GM06990 (cell line): ENCODE measurements around the gene CPM.

Source experiments
- DNase-seq: peaks from one replicate; pipeline ENCODE4 v3.0.0-alpha.2; 2011; ENCODE audit not compliant: insufficient read length; ENCODE audit errors: extremely low read depth
- H3K27me3 ChIP-seq: replicated peaks from 2 replicates; pipeline ENCODE4 v1.6.0; 2011; ENCODE audit warnings: low read length; ENCODE audit not compliant: control insufficient read depth, insufficient read depth
- H3K36me3 ChIP-seq: 2 replicates; pipeline ENCODE4 v1.5.1; 2011; ENCODE audit warnings: low read length; ENCODE audit not compliant: control insufficient read depth, insufficient read depth
- H3K4me3 ChIP-seq: replicated peaks from 2 replicates; pipeline ENCODE4 v1.5.1; 2011; ENCODE audit warnings: low read depth, mild to moderate bottlenecking, control low read depth, low read length
- CTCF ChIP-seq: IDR thresholded peaks from 2 replicates; pipeline ENCODE4 v1.5.1; 2011; ENCODE audit warnings: low read length, control low read depth, mild to moderate bottlenecking, inconsistent platforms; ENCODE audit not compliant: insufficient read depth, poor library complexity, severe bottlenecking

The CPM gene

DNA sequence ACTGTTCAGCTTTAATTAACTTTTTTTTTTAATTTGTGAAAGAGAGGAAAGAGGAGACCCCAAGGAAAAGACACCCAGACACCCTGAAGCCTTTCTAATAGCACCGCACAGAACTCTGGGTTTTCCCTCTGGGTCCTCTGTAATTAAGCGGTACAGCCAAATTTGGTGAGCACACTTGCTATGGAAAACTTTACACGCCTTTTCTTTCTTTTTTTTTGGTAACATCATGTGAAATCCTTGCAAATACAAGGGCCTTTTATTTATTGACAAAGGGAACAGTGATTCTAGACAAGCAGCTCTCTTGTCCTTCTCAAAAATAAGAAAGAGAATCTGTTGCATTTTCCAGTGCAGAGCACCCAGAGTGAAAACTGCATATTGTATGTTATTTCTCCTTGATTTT, 44.4 kb upstream of the CPM start:
- Histone ChIP-seq H3K36me3 (no peaks in the 10 kb centered on the region), H3K27me3 (no peaks in the 10 kb centered on the region), H3K4me3 (no peak overlapping the region)
- no peak for DNase-seq
- TF ChIP-seq CTCF: no peak

GRCh38 chr12:68976395-68976841, 43.4 kb upstream of the CPM start:
- no peaks in the 10 kb centered on the region for H3K36me3 ChIP-seq
- H3K27me3 ChIP-seq: no peaks in the 10 kb centered on the region
- no peak for DNase-seq
- no peak for TF ChIP-seq CTCF
- no peak overlapping the region for H3K4me3 ChIP-seq

- Histone ChIP-seq H3K4me3 (no peak overlapping the region), H3K27me3 (no peaks in the 10 kb centered on the region), H3K36me3 (no peaks in the 10 kb centered on the region)
- TF ChIP-seq CTCF: no peak
- DNase-seq: no peak
Observed at GRCh38 chr12:68975811-68976210, 42.8 kb upstream of the CPM start.

DNA sequence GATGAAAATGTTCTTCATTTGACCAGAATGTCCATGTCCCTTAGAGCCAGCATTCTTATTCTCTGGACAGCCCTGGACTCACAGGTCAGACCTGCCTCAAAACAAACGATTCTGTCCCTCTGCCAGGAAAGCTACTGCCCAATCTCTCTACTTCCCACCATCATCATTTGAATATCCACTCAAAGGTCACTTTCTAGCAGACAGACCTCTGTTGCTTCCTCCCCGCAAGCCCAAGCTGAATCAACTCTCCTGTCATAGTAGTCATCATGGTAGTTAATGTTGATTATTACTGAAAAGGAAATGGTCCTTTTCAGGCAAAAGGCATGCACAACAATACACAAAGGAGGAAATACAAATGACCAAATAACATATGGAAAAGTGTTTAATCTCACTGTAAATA, 39.6 kb upstream of the CPM start:
- no peak for DNase-seq
- no peak for TF ChIP-seq CTCF
- H3K4me3 ChIP-seq: no peak overlapping the region

DNA sequence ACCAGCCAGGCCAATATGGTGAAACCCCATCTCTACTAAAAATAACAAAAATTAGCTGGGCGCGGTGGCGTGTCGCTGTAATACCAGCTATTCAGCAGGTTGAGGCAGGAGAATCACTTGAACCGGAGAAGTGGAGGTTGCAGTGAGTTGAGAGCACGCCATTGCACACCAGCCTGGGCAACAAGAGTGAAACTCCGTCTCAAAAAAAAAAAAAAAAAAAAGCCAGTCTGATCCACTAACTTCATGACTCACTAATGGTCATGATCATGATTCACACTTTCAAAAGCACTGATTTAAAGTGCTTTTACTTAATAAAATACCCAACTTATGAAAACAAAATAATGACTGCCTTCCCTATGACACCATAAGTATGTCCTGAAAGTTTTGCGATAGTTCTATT, 38.4 kb upstream of the CPM start:
- DNase-seq: no peak
- TF ChIP-seq CTCF: no peak
- Histone ChIP-seq H3K36me3 (no peaks in the 10 kb centered on the region), H3K4me3 (no peak overlapping the region), H3K27me3 (no peaks in the 10 kb centered on the region)

More for the DNA sequence above, 39.6 kb upstream of the CPM start:
- H3K36me3 ChIP-seq: no peaks in the 10 kb centered on the region
- no peaks in the 10 kb centered on the region for H3K27me3 ChIP-seq

DNA sequence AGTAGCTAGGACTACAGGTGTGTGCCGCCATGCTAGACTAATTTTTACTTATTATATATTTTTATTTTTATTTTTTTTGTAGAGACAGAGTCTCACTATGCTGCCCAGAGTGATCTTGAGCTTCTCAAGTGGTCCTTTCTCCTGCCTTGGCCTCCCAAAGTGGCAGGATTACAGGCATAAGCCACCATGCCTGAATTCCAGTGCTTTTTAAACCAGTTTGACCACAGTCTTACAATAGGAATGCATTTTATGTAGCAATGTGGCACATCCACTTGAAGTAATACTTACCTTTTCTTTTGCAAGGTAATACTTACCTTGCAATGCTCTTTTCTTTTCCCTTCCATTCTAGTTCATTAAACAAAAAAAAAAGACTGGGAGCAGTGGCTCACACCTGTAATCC, 38.0 kb upstream of the CPM start:
- no peak for DNase-seq
- no peak for TF ChIP-seq CTCF
- Histone ChIP-seq H3K27me3 (no peaks in the 10 kb centered on the region), H3K36me3 (no peaks in the 10 kb centered on the region), H3K4me3 (no peak overlapping the region)
